ENCODE results near the gene ADAM8. TPM values are rescaled to one million over a fixed set of nuclear protein-coding genes. Genes with fewer than 3 reads are reported as not detected.

ADAM8 gene
- total and polyA plus RNA-seq, 2 of the 4 experiments (the other 2 are of a cell fraction), result under 0.01 to 0.74 TPM

DNA sequence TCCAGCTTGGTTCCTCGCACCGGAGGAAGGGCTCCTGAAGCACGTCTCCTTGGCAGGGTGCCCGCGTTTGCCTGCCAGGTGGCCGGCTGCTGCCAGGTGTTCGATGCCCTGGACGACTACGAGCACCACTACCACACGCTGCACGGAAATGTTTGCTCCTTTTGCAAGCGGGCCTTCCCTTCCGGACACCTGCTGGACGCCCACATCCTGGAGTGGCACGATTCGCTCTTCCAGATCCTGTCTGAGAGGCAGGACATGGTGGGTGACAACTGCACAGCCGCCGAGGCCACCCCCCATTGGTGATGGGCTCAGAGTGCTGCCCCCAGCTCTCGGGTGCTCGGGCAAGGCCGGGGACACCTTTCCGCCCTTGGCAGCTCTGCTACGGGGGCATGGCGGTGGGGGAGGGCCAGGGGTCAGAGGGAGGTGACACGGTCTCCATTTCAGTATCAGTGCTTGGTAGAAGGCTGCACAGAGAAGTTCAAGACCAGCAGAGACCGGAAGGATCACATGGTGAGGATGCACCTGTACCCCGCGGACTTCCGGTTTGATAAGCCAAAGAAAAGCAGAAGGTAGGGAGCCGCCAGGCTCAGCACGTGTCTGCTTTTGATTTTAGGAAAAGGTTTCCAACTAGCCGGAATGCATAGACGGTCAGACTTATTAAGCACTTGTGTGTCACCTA lies 33.2 kb upstream of the ADAM8 start:
- Histone ChIP-seq H2BK15ac (ENCODE audit: low read depth, low read length) (no peak overlapping the region), H2BK5ac (ENCODE audit: low read depth, low read length, poor library complexity, severe bottlenecking) (no peak overlapping the region), H3K4ac (ENCODE audit: low read depth, low read length) (no peak overlapping the region), H3K14ac (replicated peaks; ENCODE audit: low read depth, low read length) (no peak overlapping the region), H4K8ac (ENCODE audit: low read depth in 2 of 2, low read length in 2 of 2) (no peak overlapping the region), H3K4me1 (ENCODE audit: control insufficient read depth, insufficient read depth, low read length) (peaks cover 8% of the 10 kb centered on the region), H3K9ac (ENCODE audit: low read depth, low read length) (no peak overlapping the region), H3K36me3 (ENCODE audit: control insufficient read depth, insufficient read depth, low read length) (peaks cover 14% of the 10 kb centered on the region; the same call in 1 of the 2 replicates), H3K23ac (ENCODE audit: low read depth, low read length) (no peak overlapping the region), H3K79me1 (ENCODE audit: low read depth in 1 of 2, low read length in 2 of 2) (peaks cover 7 to 40% of the 10 kb centered on the region in 2 experiments), H2BK120ac (ENCODE audit: low read depth, low read length) (no peak overlapping the region), H4K91ac (ENCODE audit: insufficient read depth, low read depth, low read length) (no peak overlapping the region), H3K9me1 (ENCODE audit: insufficient read depth, low read length) (peaks cover 14% of the 10 kb centered on the region; the same call in 1 of the 2 replicates), H3K4me2 (ENCODE audit: low read depth, low read length) (no peak overlapping the region), H3K4me3 (ENCODE audit: insufficient read depth, low read depth, low read length) (no peak overlapping the region), H3K56ac (ENCODE audit: extremely low read depth, insufficient read depth, low read length) (no peak overlapping the region), H4K5ac (ENCODE audit: low read depth, low read length) (no peak overlapping the region), H2AK9ac (replicated peaks; ENCODE audit: low read depth, low read length, poor library complexity) (no peak overlapping the region), H3K18ac (ENCODE audit: low read depth, low read length) (no peak overlapping the region), H4K20me1 (ENCODE audit: insufficient read depth, low read length) (peaks cover 30% of the 10 kb centered on the region), H2AK5ac (ENCODE audit: low read depth, low read length) (no peak overlapping the region), H2AFZ (replicated peaks; ENCODE audit: low read length, poor library complexity) (no peak overlapping the region), H3K27ac (ENCODE audit: insufficient read depth, low read length) (no peak overlapping the region), H2BK20ac (ENCODE audit: low read depth, low read length) (no peak overlapping the region), H3K9me3 (ENCODE audit: control insufficient read depth, insufficient read depth, low read length) (no peaks in the 10 kb centered on the region), H3K27me3 (ENCODE audit: control insufficient read depth, insufficient read depth, low read length) (no peaks in the 10 kb centered on the region)
- in situ Hi-C loops (cut with MboI; ENCODE audit: low sequenced_read_pairs) (no loop called here), intact Hi-C loops (cut with micrococcal nuclease) (loop anchor here (2.0 to 5.0 kb wide), 3 partner anchors 48 to 163 kb away; partner anchors contain the start of gene KNDC1), dilution Hi-C loops (cut with HindIII; ENCODE audit: low sequenced_read_pairs, unreplicated experiment) (no loop called here)
- ATAC-seq (ENCODE audit: low read depth), result no peak
- WGBS, 2 experiments (ENCODE audit: extremely low coverage in 2 of 2, insufficient read length in 1 of 2), result 91% methylated on average over 26 of the region's 33 CpGs; no CpG with 5 or more reads in 1 of the 2 experiments
- CTCF ChIA-PET, result no interaction called here
- BruUV-seq (replicated peaks), result no TSS peak
- no peak for TF ChIP-seq FOS (IDR thresholded peaks at IDR 0.05; ENCODE audit: low read depth, low read length)
- no peak for TF ChIP-seq NFE2L2 (IDR thresholded peaks at IDR 0.05; ENCODE audit: low read depth, low read length)
- TF ChIP-seq MXI1 (IDR thresholded peaks at IDR 0.05; ENCODE audit: borderline replicate concordance, low read depth, low read length), result no peak
- TF ChIP-seq, protein P1, sequence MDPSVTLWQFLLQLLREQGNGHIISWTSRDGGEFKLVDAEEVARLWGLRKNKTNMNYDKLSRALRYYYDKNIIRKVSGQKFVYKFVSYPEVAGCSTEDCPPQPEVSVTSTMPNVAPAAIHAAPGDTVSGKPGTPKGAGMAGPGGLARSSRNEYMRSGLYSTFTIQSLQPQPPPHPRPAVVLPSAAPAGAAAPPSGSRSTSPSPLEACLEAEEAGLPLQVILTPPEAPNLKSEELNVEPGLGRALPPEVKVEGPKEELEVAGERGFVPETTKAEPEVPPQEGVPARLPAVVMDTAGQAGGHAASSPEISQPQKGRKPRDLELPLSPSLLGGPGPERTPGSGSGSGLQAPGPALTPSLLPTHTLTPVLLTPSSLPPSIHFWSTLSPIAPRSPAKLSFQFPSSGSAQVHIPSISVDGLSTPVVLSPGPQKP (IDR thresholded peaks at IDR 0.05; ENCODE audit: borderline replicate concordance, low read depth, low read length), result no peak
- no peak for TF ChIP-seq RCOR1 (IDR thresholded peaks at IDR 0.05; ENCODE audit: insufficient replicate concordance, low read length)
- no peak for TF ChIP-seq SMC3 (IDR thresholded peaks at IDR 0.05; ENCODE audit: low read depth, low read length)
- TF ChIP-seq RAD21 (IDR thresholded peaks at IDR 0.05; ENCODE audit: low read length), result no peak
- no peak for TF ChIP-seq BHLHE40 (IDR thresholded peaks at IDR 0.05; ENCODE audit: low read depth, low read length)
- TF ChIP-seq POLR2A (IDR thresholded peaks at IDR 0.05; ENCODE audit: low read depth, low read length), result no peak
- TF ChIP-seq, protein P2, sequence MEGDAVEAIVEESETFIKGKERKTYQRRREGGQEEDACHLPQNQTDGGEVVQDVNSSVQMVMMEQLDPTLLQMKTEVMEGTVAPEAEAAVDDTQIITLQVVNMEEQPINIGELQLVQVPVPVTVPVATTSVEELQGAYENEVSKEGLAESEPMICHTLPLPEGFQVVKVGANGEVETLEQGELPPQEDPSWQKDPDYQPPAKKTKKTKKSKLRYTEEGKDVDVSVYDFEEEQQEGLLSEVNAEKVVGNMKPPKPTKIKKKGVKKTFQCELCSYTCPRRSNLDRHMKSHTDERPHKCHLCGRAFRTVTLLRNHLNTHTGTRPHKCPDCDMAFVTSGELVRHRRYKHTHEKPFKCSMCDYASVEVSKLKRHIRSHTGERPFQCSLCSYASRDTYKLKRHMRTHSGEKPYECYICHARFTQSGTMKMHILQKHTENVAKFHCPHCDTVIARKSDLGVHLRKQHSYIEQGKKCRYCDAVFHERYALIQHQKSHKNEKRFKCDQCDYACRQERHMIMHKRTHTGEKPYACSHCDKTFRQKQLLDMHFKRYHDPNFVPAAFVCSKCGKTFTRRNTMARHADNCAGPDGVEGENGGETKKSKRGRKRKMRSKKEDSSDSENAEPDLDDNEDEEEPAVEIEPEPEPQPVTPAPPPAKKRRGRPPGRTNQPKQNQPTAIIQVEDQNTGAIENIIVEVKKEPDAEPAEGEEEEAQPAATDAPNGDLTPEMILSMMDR (conservative IDR thresholded peaks at IDR 0.05; ENCODE audit: low read depth, low read length), result no peak
- POLR2A ChIA-PET (ENCODE audit: unreplicated experiment), result no interaction called here
- no peak for DNase-seq
